HG03469 (cell line): ENCODE results near the gene TIMP2.

Source experiments
- ATAC-seq: cut with Tn5 transposase; IDR thresholded peaks from one replicate; pipeline ENCODE4 v1.9.1; 2021; ENCODE audit warnings: mild to moderate bottlenecking, moderate library complexity, moderate number of reproducible peaks; ENCODE audit not compliant: unreplicated experiment

The TIMP2 gene

DNA sequence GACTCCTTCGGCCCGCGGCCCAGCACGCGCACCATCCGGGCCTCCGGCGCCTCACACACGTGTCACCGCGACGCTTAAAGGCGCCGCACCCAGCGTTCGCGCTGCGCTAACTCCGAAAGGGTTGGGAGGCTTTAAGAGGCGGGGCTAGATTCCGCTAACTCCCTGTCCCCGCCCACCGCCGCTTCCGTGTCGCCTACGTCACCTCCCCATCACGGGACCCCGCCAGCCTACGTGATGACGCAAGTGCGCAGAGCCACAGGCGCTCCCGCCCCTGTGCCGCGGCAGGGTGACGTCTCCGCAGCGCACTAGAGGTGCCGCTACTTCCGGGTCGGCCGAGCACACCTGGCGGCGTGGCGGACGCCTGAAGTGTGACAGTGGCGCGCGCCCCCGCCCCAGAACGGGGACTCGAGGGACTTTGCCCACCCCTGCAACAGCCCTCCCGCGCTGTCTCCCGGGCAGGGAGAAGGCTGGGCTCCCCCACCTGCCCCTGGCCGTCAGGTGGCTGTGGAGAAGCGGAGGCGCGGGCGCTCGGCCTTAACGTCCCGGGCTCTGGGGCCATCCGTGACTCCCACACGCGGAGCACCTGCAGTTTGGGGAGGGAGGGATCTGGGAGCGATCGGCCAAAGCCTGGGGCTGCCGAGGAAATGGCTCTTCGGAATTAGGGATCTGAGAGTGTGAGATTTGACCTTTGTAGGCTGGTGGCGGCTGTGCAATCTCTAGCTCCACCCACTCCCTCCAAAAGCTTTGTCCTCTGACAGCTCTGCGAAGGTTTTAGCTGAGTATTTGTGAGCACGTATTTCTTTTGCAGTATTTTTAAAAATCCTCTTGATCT, 84.2 kb downstream of the TIMP2 start, which contains the start of gene USP36:
USP36 (minus strand) TSS at position 35 of the 832 bp plus-strand sequence. CDS start 4,451 bp downstream, outside the sequence.
- ATAC-seq, result peak; percentile 75

DNA sequence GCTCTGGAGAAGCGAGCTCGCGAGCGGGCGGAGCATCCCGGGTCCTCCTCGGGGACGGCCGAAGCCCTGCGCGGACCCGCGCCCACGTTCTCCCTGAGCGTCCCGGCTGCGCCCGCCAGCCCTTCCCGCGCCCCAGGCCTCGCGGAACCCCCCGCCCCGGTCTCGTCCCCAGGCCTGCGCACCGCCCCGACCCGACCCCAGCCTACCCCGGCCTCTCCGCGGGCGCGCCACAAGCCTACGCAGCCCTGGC, 84.7 kb downstream of the TIMP2 start:
- no peak for ATAC-seq

DNA sequence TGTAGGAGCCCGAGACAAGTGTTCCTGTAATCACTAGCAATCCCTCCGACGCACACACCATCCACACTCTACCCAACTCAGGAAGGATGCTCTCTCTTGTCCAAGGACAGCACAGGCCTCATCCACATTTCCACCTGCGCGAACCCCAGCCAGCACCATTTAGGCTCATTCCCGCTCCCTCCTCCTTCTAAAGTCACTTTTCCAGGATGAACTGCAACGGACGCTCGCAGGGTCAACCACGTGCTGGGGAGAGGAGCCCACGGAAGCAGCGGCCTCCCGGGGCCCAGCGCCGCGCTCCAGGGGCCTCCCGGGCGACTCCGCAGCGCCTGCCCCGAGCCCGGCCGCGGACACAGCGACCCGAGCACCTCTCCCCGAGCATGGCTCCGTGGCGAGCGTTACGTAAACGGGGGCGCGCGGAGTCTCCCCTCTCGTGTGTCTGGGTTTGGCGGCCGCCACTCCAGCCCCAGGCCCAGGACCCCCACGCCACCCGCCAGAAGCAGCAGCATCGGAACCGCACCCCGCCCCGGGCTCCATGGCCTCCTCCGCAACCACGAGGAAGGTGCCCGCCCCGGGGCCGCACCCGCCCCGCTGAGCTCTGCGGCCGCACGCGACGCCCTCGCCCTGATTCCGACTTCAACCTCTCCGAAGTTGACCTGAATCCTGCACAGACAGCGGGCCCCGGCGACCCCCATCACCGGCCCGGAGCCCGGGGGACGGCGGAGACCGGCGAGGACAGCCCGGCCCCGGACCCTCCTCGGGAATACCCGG, 85.2 kb downstream of the TIMP2 start:
- ATAC-seq, result no peak

DNA sequence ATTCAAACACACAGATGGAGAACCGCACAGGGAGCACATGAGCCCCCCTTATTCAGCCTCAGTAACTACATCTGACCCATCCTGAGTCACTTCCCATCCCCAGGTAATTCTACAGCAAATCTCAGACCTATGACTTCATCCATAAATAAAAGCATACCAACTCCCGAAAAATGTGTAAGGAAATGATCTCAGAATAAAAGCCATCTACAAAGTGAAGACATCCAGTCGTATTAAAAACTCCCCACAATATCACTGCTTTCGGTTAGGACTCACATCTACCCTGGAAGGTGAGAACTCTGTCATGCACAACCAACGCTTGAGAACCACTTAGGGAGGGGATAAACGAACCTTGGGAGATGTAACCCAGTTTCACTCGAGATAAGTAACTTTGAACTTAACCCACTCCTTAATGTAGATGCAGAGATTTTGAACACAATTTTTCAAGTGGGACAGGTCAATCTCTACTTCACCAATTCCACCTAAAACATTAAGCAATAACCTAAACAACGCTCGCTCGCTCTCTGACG, 85.9 kb downstream of the TIMP2 start:
- no peak for ATAC-seq

- no peak for ATAC-seq
These were observed 86.6 kb downstream of the TIMP2 start for GRCh38 chr17:78838574-78839005.

- ATAC-seq, result no peak
These were observed 88.7 kb downstream of the TIMP2 start for GRCh38 chr17:78836420-78837021.

- ATAC-seq, result no peak
These were observed 90.6 kb downstream of the TIMP2 start for GRCh38 chr17:78834571-78834970.

DNA sequence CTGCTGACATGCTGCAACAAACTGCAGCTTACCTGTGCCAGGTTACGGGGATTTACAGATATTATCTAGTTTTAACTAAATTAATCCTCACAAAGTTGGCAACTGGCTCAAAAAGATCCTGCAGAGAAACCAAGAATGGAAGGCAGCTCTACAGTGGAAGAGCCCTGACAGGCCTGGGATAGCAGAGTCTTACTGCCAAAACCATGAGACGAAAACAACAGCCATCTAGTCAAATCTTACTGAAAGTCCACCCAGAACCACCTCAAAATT, 92.7 kb downstream of the TIMP2 start:
- ATAC-seq, result no peak

GRCh38 chr17:78831688-78832540, 93.3 kb downstream of the TIMP2 start:
- no peak for ATAC-seq

DNA sequence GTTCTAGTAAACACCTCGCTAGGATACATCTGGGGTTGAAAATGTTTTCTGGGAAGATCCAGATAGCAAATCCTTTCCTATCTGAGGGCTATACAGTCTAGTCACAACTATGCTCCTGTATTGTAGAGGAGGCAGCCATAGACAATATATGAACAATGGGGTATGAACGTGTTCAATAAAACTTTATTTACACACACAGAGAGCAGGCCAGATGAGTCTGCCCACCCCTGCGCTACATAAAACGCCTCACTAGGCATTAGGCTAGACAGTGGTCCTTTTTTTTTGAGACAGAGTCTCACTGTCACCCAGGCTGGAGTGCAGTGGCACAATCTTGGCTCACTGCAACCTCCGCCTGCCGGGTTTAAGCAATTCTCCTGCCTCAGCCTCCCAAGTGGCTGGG, 95.7 kb downstream of the TIMP2 start:
- no peak for ATAC-seq

- no peak for ATAC-seq
These were observed 96.6 kb downstream of the TIMP2 start for GRCh38 chr17:78828470-78829185.

DNA sequence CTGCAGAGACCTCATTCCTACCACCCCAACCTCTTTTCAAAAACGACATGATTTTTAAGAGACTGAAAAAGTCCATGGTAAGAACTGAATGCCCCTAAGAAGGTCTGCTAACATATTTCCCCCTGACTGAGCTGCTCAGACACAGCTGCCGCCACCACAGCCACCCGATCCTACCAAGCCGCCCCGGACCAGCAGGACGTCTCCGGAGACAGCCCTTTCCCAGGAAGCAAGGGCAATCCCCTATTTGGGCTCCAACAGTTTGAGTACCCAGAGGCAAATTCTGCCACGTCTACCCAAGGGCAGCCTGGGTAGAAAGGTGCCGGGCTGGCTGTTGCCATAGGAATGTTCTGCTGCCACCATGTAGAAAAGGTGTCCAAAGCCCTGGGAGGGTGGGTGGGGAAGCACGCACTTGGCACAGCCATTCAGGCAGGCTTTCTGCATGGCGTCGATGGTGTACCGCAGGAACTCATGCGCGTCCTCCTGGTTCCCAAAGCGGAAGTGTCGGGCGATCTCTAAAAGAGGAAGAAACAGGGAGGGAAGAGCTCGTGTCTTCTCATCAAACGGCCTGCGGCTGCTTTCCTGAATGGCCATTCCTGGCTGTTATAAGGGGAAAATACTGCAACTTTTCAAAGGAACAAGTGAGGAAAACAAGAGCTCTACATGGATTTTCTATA, 98.2 kb downstream of the TIMP2 start:
- ATAC-seq, result no peak

DNA sequence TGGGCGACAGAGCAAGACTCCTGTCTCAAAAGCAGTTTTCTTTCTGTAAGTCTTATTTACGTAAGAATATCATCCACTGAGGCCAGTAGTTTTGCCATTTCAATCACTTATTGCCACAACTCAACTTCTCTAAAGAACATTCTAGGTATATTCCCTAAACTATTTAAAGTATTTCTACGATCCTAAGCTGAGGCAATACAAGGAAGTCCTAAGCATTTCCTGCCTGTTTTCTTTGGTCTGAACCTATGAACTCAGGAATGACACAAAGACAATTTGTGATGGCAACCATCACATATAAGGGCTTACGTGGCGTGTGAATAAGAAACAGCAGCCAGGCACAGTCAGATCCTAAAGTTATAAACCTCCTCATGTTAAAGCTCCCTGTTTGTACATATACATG, 98.8 kb downstream of the TIMP2 start:
- no peak for ATAC-seq

GRCh38 chr17:78825696-78826095, 99.5 kb downstream of the TIMP2 start:
- no peak for ATAC-seq

GRCh38 chr17:78824240-78824639, 100.9 kb downstream of the TIMP2 start:
- ATAC-seq, result no peak

GRCh38 chr17:78823282-78824046, 101.7 kb downstream of the TIMP2 start:
- ATAC-seq, result no peak

DNA sequence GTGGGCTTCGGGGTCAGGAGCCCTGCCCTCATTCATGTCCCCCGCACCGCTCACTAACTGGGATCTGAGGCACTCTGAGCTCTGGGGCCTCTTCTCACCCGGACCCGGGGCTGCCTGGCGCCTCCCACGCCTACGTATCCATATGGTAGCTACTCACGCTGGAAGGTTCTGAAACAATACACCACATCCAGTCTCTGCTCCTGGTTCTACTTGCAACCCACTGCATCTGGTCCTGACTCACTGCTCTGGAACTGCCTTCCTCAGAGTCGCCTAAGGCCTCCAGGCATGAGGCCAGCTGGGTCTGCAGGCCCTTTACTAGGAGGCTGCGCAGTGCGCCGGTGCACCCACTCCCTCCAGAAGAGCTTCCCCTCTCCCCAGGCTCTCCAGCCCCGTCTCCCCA, 102.6 kb downstream of the TIMP2 start:
- no peak for ATAC-seq

- ATAC-seq, result no peak
These were observed 103.2 kb downstream of the TIMP2 start for GRCh38 chr17:78821961-78822360.

DNA sequence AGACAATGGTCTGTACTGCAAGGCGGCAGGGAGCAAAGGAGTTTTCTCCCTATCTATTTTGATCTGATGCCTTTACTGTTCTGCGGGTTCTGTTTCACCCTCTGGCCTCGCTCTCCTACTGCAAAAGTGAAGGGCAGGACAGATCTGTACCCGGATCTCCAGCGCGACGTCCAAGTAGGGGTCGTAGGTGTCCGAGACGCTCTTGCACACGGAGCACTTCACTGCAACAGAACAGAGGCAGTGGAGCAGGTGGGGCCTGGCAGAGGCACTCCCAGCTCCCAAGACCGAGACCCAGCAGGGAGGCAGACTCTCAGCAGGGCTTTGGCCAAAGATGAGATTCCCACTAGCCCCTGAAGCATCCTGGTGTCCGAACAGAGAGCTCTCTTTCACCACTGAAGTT, 104.3 kb downstream of the TIMP2 start:
- ATAC-seq, result no peak
